ENCODE measurements around the gene TBX2. TPM values are rescaled to one million over a fixed set of nuclear protein-coding genes. Genes with fewer than 3 reads are reported as not detected.

TBX2 gene
- total and polyA plus RNA-seq, 2 of the 13 experiments (the other 11 are each of a cell fraction or from before 2014, with no cell fraction given) = 2.8 to 15.3 TPM

GRCh38 chr17:61389670-61390478 lies 9.8 kb upstream of the TBX2 start (continued):
- peak; percentile 80; the same call in 1 of the 2 replicates for TF ChIP-seq IKZF5 (CRISPR knock-in tag; IDR thresholded peaks at IDR 0.05)
- no peak for TF ChIP-seq XBP1 (CRISPR knock-in tag; IDR thresholded peaks at IDR 0.05)
- peak; percentile 87; the same call in 1 of the 2 replicates for TF ChIP-seq ZMAT3 (CRISPR knock-in tag; conservative IDR thresholded peaks at IDR 0.05)
- TF ChIP-seq SMYD3 (CRISPR knock-in tag; IDR thresholded peaks at IDR 0.05) = no peak
- peak; percentile 37; the same call in 1 of the 2 replicates for TF ChIP-seq SMAD3 (CRISPR knock-in tag; IDR thresholded peaks at IDR 0.05)
- no peak for TF ChIP-seq LRRFIP1 (CRISPR knock-in tag; conservative IDR thresholded peaks at IDR 0.05)
- no peak for TF ChIP-seq ZFP62 (CRISPR knock-in tag; IDR thresholded peaks at IDR 0.05)
- peak; percentile 40; the same call in 1 of the 2 replicates for TF ChIP-seq E2F1 (CRISPR knock-in tag; IDR thresholded peaks at IDR 0.05)
- no peak for TF ChIP-seq ZBTB39 (CRISPR knock-in tag; IDR thresholded peaks at IDR 0.05)
- TF ChIP-seq ZFP91 (CRISPR knock-in tag; IDR thresholded peaks at IDR 0.05; ENCODE audit: borderline replicate concordance) = peak; percentile 83
- no peak; the same call in 1 of the 2 replicates for TF ChIP-seq CENPT (CRISPR knock-in tag; IDR thresholded peaks at IDR 0.05; ENCODE audit: low read depth)
- TF ChIP-seq ZNF264 (CRISPR knock-in tag; IDR thresholded peaks at IDR 0.05) = 0 out of 2 replicates have a peak, but pooled peaks have one; percentile 19
- no peak for TF ChIP-seq ETV5 (CRISPR knock-in tag; IDR thresholded peaks at IDR 0.05; ENCODE audit: borderline replicate concordance)
- TF ChIP-seq CSRNP1 (CRISPR knock-in tag; IDR thresholded peaks at IDR 0.05) = peak; percentile 40; the same call in 1 of the 2 replicates
- no peak for TF ChIP-seq SOX6 (IDR thresholded peaks at IDR 0.05)
- peak; percentile 48; the same call in 1 of the 2 replicates for TF ChIP-seq SOX6 (CRISPR knock-in tag; IDR thresholded peaks at IDR 0.05)
- TF ChIP-seq NCOA1 (CRISPR knock-in tag; IDR thresholded peaks at IDR 0.05) = peak; percentile 74; the same call in 1 of the 2 replicates
- no peak for TF ChIP-seq MED8 (CRISPR knock-in tag; IDR thresholded peaks at IDR 0.05; ENCODE audit: insufficient replicate concordance)
